Natural killer cell (primary cell): Measurements from ENCODE around the gene GGT5. TPM values are rescaled to one million over a fixed set of nuclear protein-coding genes. Genes with fewer than 3 reads are reported as not detected.

Experiments used
- ATAC-seq, 3 donors: fragments of 150-1000 bp in 2 of 3; fragments of 200-7000 bp in 1 of 3; cut with Tn5 transposase; 1 replicate in 1 of 3; 2 replicates in 2 of 3; pipeline ENCODE4 v1.10.0; 2021; ENCODE audit warnings: mild to moderate bottlenecking in 2 of 3, moderate library complexity in 2 of 3
- DNase-seq, 2 donors: peaks; one replicate each; pipeline versions ENCODE4 v3.0.0 to v3.0.0-alpha.2; 2013 to 2021; ENCODE audit warnings: mixed read lengths in 1 of 2
- H3K27ac ChIP-seq: one replicate; pipeline ENCODE4 v1.5.1; 2013; ENCODE audit warnings: mild to moderate bottlenecking, low read length
- H3K27me3 ChIP-seq: one replicate; pipeline ENCODE4 v1.6.1; 2013; ENCODE audit warnings: low read length; ENCODE audit not compliant: control insufficient read depth, insufficient read depth
- H3K36me3 ChIP-seq: one replicate; pipeline ENCODE4 v1.6.1; 2013; ENCODE audit warnings: low read length; ENCODE audit not compliant: control insufficient read depth, insufficient read depth
- H3K4me1 ChIP-seq: one replicate; pipeline ENCODE4 v1.6.1; 2013; ENCODE audit warnings: low read length; ENCODE audit not compliant: control insufficient read depth, insufficient read depth
- H3K4me3 ChIP-seq: one replicate; pipeline ENCODE4 v1.5.1; 2013; ENCODE audit warnings: low read length
- H3K9me3 ChIP-seq: one replicate; pipeline ENCODE4 v1.6.1; 2013; ENCODE audit warnings: low read length; ENCODE audit not compliant: control insufficient read depth, insufficient read depth
- H3K27ac Mint-ChIP-seq, 2 donors: one replicate each; pipeline ENCODE4 v1.8.0; 2022; ENCODE audit warnings: mild to moderate bottlenecking in 2 of 2, mixed read lengths in 2 of 2, moderate library complexity in 1 of 2
- H3K27me3 Mint-ChIP-seq, 2 donors: one replicate each; pipeline ENCODE4 v1.8.0; 2022; ENCODE audit warnings: low read depth in 2 of 2, mixed read lengths in 2 of 2
- H3K36me3 Mint-ChIP-seq: one replicate; pipeline ENCODE4 v1.8.0; 2022; ENCODE audit warnings: mixed read lengths
- H3K4me1 Mint-ChIP-seq, 2 donors: one replicate each; pipeline ENCODE4 v1.8.0; 2022; ENCODE audit warnings: mixed read lengths in 2 of 2
- H3K4me3 Mint-ChIP-seq: one replicate; pipeline ENCODE4 v1.8.0; 2022; ENCODE audit warnings: mild to moderate bottlenecking, moderate library complexity, mixed read lengths
- H3K9me3 Mint-ChIP-seq, 2 donors: one replicate each; pipeline ENCODE4 v1.8.0; 2022; ENCODE audit warnings: mixed read lengths in 2 of 2
- CTCF ChIP-seq: fragments of 200-600 bp; IDR thresholded peaks from one replicate; pipeline ENCODE4 v1.8.0; 2022; ENCODE audit warnings: antibody characterized with exemption
- WGBS: methylation state at CpG from one replicate; pipeline ENCODE4 v1.1.7; 2013; ENCODE audit warnings: missing lambda C conversion rate; ENCODE audit not compliant: insufficient coverage; 5-methylcytosine and 5-hydroxymethylcytosine counted together
- intact Hi-C: fragments of 100-400 bp; cut with micrococcal nuclease; formaldehyde crosslinking; loops from one replicate; pipeline ENCODE4 v1.14.2; 2022
- total RNA-seq, 4 donors: library from RNA; stranded (reverse); fragments of 120-200 nt in 1 of 4; gene quantifications; one replicate each; pipeline versions ENCODE4 v1.2.3 to v1.2.4, GENCODE V29; 2013 to 2022

GGT5 gene
- total RNA-seq, 3 donors from 2014 or later (not counting 1 experiment from before 2014, with no cell fraction given): not detected

GRCh38 chr22:24177456-24177855, 67.4 kb downstream of the GGT5 start:
- H3K4me1 Mint-ChIP-seq: peaks cover 0 to 12% of the 10 kb centered on the region in 2 donors
- 93% methylated on average over 10 of the region's 10 CpGs for WGBS
- Histone ChIP-seq H3K4me1 (peaks cover under 1% of the 10 kb centered on the region), H3K36me3 (peaks cover 52% of the 10 kb centered on the region), H3K27ac (no peak overlapping the region), H3K27me3 (no peaks in the 10 kb centered on the region), H3K4me3 (no peak overlapping the region), H3K9me3 (no peaks in the 10 kb centered on the region)
- no peak for TF ChIP-seq CTCF
- no peaks in the 10 kb centered on the region for H3K27me3 Mint-ChIP-seq
- no peaks in the 10 kb centered on the region for H3K36me3 Mint-ChIP-seq
- no peak overlapping the region for H3K4me3 Mint-ChIP-seq
- DNase-seq (no peak), ATAC-seq (no peak)
- no peaks in the 10 kb centered on the region for H3K9me3 Mint-ChIP-seq
- H3K27ac Mint-ChIP-seq: no peak overlapping the region
- intact Hi-C loops: no loop called here

GRCh38 chr22:24177045-24177444, 67.8 kb downstream of the GGT5 start:
- H3K36me3 Mint-ChIP-seq: no peaks in the 10 kb centered on the region

GRCh38 chr22:24176630-24177029, 68.3 kb downstream of the GGT5 start:
- Histone ChIP-seq H3K9me3 (no peaks in the 10 kb centered on the region), H3K4me1 (peaks cover 9% of the 10 kb centered on the region), H3K36me3 (peaks cover 60% of the 10 kb centered on the region), H3K4me3 (no peak overlapping the region), H3K27me3 (no peaks in the 10 kb centered on the region), H3K27ac (no peak overlapping the region)
- DNase-seq: no peak
- H3K9me3 Mint-ChIP-seq: no peaks in the 10 kb centered on the region
- no peak overlapping the region for H3K27ac Mint-ChIP-seq
- H3K36me3 Mint-ChIP-seq: no peaks in the 10 kb centered on the region
- H3K4me1 Mint-ChIP-seq: peaks cover 0 to 15% of the 10 kb centered on the region in 2 donors
- intact Hi-C loops: no loop called here
- 97% methylated on average over 10 of the region's 10 CpGs for WGBS
- TF ChIP-seq CTCF: no peak
- no peaks in the 10 kb centered on the region for H3K27me3 Mint-ChIP-seq
- no peak for ATAC-seq
- H3K4me3 Mint-ChIP-seq: no peak overlapping the region

More at GRCh38 chr22:24177045-24177444, 67.8 kb downstream of the GGT5 start:
- over 99% methylated on average over 5 of the region's 5 CpGs for WGBS
- no peaks in the 10 kb centered on the region for H3K27me3 ChIP-seq
- TF ChIP-seq CTCF: no peak
- no peaks in the 10 kb centered on the region for H3K27me3 Mint-ChIP-seq
- no peak overlapping the region for H3K27ac ChIP-seq
- H3K36me3 ChIP-seq: peaks cover 56% of the 10 kb centered on the region
- H3K4me1 Mint-ChIP-seq: peaks cover 0 to 12% of the 10 kb centered on the region in 2 donors
- DNase-seq (no peak), ATAC-seq (no peak)
- H3K9me3 ChIP-seq: no peaks in the 10 kb centered on the region
- no peak overlapping the region for H3K4me3 Mint-ChIP-seq
- no peak overlapping the region for H3K27ac Mint-ChIP-seq
- no peak overlapping the region for H3K4me3 ChIP-seq
- peaks cover 5% of the 10 kb centered on the region for H3K4me1 ChIP-seq
- intact Hi-C loops: no loop called here
- H3K9me3 Mint-ChIP-seq: no peaks in the 10 kb centered on the region

- Mint-ChIP-seq H3K4me1 (peaks cover 0 to 16% of the 10 kb centered on the region in 2 donors), H3K36me3 (no peaks in the 10 kb centered on the region), H3K27me3 (no peaks in the 10 kb centered on the region), H3K27ac (no peak overlapping the region), H3K4me3 (no peak overlapping the region), H3K9me3 (no peaks in the 10 kb centered on the region)
- TF ChIP-seq CTCF: no peak
- Histone ChIP-seq H3K36me3 (peaks cover 66% of the 10 kb centered on the region), H3K4me1 (peaks cover 14% of the 10 kb centered on the region), H3K9me3 (no peaks in the 10 kb centered on the region), H3K4me3 (no peak overlapping the region), H3K27ac (no peak overlapping the region), H3K27me3 (no peaks in the 10 kb centered on the region)
- ATAC-seq (no peak), DNase-seq (no peak)
- 91% methylated on average over 11 of the region's 11 CpGs for WGBS
- intact Hi-C loops: no loop called here
Observed at GRCh38 chr22:24176040-24176439, 68.8 kb downstream of the GGT5 start.
